HG02759 (cell line): ENCODE results near the gene LMX1B.

ENCODE experiments used
- ATAC-seq: cut with Tn5 transposase; IDR thresholded peaks from one replicate; pipeline ENCODE4 v1.9.1; 2021; ENCODE audit warnings: mild to moderate bottlenecking, moderate library complexity; ENCODE audit not compliant: unreplicated experiment

The LMX1B gene

GRCh38 chr9:126617003-126617822 is 3.5 kb downstream of the LMX1B start:
- no peak for ATAC-seq

- ATAC-seq: no peak
Observed at GRCh38 chr9:126617823-126618165, 4.1 kb downstream of the LMX1B start.

- no peak for ATAC-seq
Observed at GRCh38 chr9:126618190-126618584, 4.5 kb downstream of the LMX1B start.

- no peak for ATAC-seq
Observed at GRCh38 chr9:126618585-126619360, 5.0 kb downstream of the LMX1B start.

- ATAC-seq: no peak
Observed at GRCh38 chr9:126619361-126620135, 5.8 kb downstream of the LMX1B start.

DNA sequence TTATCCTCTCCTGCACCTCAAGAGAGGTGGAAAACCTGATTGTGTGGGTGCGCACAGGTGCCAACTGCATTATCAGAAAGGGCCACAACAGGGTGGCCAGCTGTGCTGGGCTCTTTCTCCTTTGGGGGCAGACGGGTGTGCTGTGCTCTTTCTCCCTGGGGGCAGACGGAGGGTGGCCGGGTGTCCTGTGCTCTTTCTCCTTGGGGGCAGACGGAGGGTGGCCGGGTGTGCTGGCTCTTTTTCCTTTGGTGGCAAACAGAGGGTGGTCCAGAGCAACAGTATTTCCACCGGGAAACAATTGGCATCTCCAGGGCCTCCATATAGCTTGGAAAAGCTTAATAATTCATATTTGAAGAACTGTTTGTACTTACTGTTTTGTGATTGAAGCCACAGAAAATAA is 6.8 kb downstream of the LMX1B start:
- no peak for ATAC-seq

GRCh38 chr9:126621061-126621918 is 7.6 kb downstream of the LMX1B start:
- no peak for ATAC-seq

DNA sequence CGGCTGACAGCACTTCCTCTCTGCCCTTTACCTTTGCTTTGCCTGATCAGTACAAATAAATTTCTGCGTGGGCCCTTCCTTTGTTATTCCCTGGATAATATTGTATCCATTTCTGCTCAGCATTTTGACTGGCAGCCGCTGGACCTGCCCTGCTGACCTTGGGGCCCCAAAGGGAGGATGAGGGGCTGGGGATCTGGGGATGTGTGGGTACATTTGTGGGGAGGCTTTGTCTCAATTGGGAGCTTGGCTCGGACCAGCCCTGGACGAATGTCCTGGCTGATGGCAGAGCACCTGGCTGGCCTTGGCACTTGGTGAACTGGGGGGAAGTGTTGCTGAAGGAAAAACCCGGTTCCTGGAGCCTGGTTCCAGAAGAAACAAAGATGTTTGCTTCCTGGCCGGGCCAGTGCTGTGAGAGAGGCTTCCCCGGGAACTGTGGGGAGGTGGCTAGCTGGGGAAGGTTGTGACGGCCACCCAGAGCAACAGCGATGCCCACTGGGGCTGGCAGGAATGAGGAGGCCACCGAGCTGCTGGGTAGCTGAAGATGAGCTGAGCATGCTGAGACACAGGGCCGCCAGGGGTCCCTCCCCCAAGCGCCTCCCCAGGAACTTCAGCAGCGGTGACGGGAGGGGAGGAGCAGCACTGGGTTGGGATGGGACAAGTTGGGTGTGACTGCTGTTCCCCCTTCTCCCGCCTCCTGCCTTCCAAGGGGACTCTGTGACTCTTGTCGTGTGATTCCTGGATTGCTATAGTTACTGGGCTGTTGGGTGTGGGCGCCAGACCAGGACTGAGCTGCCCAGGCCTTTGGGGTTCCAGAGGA is 8.4 kb downstream of the LMX1B start:
- no peak for ATAC-seq

DNA sequence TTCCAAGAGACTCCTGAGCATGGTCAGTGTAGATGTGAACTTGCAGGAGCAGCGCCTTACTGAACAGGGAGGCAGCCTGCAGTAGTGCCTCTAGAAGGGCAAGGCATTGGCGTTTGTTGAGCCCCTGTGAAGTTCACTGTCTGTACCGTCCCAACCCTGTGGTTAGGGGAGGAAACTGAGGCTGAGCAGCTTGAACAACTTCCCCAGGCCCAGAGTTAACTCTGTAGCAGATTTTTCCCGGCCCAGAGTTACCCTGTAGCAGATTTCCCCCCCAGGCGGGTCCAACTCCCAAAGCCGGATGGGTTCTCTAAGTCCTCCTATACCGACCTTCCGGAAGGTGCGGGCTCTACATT is 9.6 kb downstream of the LMX1B start:
- ATAC-seq: no peak

DNA sequence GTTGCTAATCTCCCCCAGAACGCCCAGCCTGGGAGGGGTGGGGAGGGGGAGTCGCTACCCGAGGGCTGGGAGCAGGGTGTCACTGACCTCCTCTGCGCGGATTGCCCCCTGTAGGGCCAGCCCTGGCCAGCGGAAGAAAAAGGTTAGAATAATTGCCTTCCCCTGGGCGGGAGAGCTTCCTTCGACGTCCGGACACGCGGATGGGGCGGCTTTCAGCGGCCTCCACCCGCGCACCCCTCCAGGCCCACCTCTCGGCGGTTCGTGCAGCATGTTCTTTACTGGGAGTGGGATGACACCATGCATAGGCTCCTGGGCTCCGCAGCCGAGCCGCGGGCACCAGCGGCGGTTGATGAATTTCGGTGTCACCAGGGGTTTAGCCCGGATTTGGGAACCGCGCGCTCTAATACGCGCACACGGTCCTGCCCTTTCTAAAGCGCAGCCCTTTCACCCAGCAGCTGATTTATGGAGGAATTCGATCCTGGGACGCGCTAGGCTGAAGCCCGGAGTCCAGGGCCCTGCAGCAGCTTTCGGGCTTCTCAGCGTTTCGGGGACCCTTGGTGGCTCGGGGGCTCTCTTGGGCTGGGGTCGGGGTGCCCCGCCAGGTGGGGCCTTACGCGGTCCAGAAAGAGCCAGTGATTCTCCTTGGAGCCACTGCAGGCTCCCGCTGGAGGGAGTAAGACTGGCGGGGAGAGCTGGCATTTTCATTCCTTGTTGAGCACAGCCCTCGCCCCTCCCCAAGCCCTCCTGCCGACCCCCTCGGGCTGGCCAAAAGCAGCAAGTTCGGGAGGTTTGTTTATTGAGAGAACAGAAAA is 10.1 kb downstream of the LMX1B start:
- ATAC-seq: no peak

GRCh38 chr9:126624479-126624826 is 10.7 kb downstream of the LMX1B start:
- no peak for ATAC-seq

- no peak for ATAC-seq
Observed at GRCh38 chr9:126624912-126625311, 11.2 kb downstream of the LMX1B start.

- no peak for ATAC-seq
Observed at GRCh38 chr9:126625329-126626126, 11.8 kb downstream of the LMX1B start.

GRCh38 chr9:126626127-126626925 is 12.6 kb downstream of the LMX1B start:
- no peak for ATAC-seq

DNA sequence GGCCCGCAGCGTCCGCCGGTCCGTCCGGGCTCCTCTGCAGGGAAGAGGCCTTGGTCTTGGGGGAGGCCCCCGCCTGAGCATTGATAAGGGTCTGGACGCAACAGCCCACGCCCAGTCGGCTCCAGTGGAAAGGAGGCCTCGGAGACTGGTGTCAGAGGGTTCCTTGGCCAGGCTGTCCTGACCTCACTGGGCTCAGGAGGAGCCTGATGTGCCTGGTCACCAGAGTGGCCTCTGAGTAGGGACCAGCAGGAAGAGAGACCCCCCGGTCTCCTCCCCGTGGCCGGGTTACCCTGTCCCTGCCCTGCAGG is 13.2 kb downstream of the LMX1B start:
- ATAC-seq: no peak

DNA sequence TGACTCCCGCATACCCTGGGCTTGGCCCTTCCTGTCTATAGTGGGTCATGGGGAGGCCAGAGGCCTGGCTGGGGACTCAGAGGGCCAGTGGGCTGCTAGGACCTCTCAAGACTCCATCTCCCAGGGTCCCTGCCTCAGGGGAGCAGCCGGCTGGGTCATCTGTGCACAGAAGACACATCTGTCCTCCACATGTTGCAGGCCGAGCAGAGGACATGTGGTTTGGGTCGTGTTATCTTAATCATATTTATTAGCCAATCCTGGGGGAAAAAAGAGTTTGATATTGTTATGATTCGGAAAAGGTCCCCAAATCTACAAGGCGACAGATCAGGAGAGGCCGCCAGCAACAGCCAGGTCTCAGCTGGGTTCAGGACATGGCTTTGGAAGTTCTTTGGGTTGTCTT is 14.4 kb downstream of the LMX1B start:
- no peak for ATAC-seq

GRCh38 chr9:126628969-126629674 is 15.4 kb downstream of the LMX1B start:
- no peak for ATAC-seq
